ENCODE measurements around the gene CCR6. TPM values are rescaled to one million over a fixed set of nuclear protein-coding genes. Genes with fewer than 3 reads are reported as not detected.
"Not testable (repeated sequence)": the region's sequence is repeated elsewhere in the genome, so short reads cannot be mapped to it uniquely, and the experiment has no call there.

Gene CCR6
- total RNA-seq, 3 donors from 2014 or later, result 0.73 TPM; not detected in 2

DNA sequence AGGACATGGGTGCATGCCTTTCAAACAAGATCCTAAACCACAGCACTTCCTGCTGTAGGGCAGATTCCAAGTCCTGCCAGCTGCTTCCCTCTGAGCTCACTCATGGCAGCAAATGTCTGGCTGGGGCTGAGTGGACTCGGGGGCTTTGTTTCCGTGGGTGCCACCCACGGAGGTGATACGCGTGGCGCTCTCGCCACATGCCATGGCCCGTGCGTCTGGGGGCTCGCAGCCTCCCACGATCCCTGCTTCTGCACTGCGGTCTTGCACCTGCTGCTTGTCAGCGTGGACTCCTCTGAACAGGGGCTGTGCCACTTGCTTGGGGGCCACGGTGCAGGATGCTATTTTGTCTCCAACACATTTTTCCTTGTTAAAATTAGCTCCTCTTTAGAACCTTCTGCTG, 54.4 kb downstream of the CCR6 start:
- H3K4me1 ChIP-seq; H3K36me3 ChIP-seq; DNase-seq (ENCODE audit: low spot score in 2 of 2); H3K9me3 ChIP-seq; H3K4me3 ChIP-seq; H3K27me3 ChIP-seq; intact Hi-C loops (cut with DNase I; ENCODE audit: low total_unique reads); H3K27ac ChIP-seq: not testable (repeated sequence)

DNA sequence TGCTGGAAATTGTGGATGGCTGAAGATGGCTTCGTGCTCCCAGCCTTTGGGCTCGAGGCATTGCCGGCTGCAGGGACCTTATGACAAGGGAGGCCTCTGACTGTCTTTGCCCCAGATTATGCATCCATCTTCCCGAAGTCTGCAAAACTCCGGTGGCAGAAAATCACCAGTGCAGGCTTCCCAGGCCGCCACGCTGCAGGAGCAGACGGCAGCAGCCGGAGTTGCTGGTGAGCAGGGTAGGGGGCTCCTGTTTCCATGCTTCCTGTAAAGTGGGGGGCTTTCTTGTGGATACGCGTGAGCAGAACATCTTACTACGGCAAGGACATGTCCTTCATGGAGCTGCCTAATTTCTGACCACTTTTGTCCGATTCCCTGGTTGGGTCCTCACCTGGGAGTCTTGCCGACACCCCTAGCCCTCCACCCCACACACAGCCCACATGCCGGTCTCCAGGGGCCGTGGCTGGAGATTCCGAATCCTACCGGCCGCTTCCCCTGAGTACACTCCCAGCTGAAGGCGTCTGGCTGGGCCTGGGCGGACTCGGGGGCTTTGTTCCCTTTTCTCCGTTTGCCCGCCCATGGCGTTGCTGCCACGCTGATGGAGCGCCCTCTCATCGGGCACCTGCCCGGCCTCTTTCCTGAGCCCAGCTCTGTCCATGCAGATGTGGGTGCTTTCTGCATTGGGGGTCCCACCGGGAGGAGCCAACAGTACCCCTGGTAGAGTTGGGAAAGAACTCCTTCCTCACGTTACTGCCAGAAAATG, 56.2 kb downstream of the CCR6 start:
- H3K27me3 ChIP-seq; H3K9me3 ChIP-seq; H3K4me3 ChIP-seq; H3K4me1 ChIP-seq; DNase-seq (ENCODE audit: low spot score in 2 of 2); intact Hi-C loops (cut with DNase I; ENCODE audit: low total_unique reads); H3K27ac ChIP-seq; H3K36me3 ChIP-seq: not testable (repeated sequence)

DNA sequence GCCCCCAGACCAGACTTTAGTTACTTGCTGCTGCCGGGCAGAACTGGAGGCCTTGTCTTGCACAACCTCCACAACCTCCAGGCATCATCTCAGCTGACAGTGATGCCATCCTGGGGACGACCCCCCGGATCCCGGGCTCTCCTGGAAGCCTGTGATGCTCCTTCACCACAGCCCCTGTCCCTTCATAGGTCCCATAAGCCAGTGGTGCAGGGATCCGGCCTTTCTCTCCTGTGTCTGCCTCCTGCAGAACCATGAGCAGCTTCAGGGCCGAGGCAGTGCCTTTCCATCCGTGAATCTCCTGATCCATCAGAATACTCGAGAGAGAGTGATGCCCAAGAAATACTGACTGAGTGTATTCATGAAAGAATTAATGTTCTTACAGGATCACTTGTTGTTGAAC, 57.2 kb downstream of the CCR6 start:
- intact Hi-C loops (cut with DNase I; ENCODE audit: low total_unique reads); H3K4me1 ChIP-seq; H3K27ac ChIP-seq; H3K36me3 ChIP-seq; H3K4me3 ChIP-seq; H3K27me3 ChIP-seq; H3K9me3 ChIP-seq; DNase-seq (ENCODE audit: low spot score in 2 of 2): not testable (repeated sequence)

DNA sequence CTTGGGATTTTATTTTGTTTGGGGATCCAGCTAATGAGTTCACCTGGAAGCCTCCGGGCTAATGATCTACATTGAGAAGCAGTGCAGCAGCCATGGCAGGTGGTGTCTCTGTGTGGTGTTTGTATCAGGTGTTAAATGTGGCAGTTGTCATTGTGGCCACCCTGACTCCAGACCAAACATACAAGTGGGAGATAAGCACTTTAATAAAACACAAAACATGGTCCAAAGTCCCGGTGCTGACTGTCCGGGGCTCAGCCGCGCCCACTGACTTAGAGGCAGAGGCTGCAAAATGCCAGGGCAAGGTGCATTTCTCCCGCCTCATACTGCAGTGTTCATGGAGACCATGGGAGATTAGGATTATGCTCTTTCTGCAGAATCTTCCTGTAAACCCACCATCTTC, 58.5 kb downstream of the CCR6 start:
- H3K27me3 ChIP-seq; H3K27ac ChIP-seq; H3K36me3 ChIP-seq; H3K9me3 ChIP-seq; H3K4me3 ChIP-seq; DNase-seq (ENCODE audit: low spot score in 2 of 2); H3K4me1 ChIP-seq; intact Hi-C loops (cut with DNase I; ENCODE audit: low total_unique reads): not testable (repeated sequence)

DNA sequence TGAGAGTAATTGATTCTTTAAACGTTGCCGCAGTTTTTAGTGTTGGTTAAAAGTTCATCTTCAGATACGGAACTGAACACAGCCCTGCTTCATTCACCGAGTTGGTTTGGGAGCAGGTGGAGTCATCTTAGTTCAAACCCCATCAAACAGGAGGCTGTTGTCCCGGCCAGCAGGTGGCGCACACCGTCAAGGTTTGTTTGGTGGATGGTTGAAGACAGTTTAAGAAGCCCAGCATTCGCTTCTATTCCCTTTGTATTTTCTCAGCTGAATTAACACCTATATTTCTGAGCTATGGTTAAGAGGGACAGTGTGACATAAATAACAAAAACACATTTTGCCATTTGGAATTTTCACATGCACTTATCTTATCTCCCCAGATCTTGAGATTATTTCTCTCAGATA, 60.0 kb downstream of the CCR6 start:
- H3K36me3 ChIP-seq; H3K27ac ChIP-seq; H3K9me3 ChIP-seq; H3K4me3 ChIP-seq; intact Hi-C loops (cut with DNase I; ENCODE audit: low total_unique reads); H3K4me1 ChIP-seq; DNase-seq (ENCODE audit: low spot score in 2 of 2); H3K27me3 ChIP-seq: not testable (repeated sequence)
- TF ChIP-seq, protein P1, sequence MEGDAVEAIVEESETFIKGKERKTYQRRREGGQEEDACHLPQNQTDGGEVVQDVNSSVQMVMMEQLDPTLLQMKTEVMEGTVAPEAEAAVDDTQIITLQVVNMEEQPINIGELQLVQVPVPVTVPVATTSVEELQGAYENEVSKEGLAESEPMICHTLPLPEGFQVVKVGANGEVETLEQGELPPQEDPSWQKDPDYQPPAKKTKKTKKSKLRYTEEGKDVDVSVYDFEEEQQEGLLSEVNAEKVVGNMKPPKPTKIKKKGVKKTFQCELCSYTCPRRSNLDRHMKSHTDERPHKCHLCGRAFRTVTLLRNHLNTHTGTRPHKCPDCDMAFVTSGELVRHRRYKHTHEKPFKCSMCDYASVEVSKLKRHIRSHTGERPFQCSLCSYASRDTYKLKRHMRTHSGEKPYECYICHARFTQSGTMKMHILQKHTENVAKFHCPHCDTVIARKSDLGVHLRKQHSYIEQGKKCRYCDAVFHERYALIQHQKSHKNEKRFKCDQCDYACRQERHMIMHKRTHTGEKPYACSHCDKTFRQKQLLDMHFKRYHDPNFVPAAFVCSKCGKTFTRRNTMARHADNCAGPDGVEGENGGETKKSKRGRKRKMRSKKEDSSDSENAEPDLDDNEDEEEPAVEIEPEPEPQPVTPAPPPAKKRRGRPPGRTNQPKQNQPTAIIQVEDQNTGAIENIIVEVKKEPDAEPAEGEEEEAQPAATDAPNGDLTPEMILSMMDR (IDR thresholded peaks at IDR 0.05), result peak in 1 of 3 donors; percentile 26

DNA sequence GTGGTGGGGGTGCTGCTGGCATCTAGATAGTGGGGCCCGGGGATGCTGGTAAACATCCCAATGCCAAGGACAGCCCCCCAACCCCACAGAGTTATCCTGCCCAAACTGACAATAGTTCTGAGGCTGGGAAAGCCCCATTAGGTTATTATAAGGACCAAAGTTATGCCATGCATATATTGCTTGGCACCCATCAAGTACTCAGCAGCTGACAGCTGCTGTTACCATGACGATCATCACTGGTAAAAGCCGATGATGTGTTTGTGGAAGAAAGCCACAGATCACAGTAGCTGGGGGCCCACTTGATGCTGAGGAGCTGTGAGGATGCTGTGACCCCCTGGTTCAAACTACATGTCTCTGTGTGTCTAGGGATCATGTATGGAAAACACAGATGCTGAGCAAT, 62.2 kb downstream of the CCR6 start:
- intact Hi-C loops (cut with DNase I; ENCODE audit: low total_unique reads); H3K27ac ChIP-seq; H3K9me3 ChIP-seq; H3K36me3 ChIP-seq; H3K4me3 ChIP-seq; DNase-seq (ENCODE audit: low spot score in 2 of 2); H3K27me3 ChIP-seq; H3K4me1 ChIP-seq: not testable (repeated sequence)

DNA sequence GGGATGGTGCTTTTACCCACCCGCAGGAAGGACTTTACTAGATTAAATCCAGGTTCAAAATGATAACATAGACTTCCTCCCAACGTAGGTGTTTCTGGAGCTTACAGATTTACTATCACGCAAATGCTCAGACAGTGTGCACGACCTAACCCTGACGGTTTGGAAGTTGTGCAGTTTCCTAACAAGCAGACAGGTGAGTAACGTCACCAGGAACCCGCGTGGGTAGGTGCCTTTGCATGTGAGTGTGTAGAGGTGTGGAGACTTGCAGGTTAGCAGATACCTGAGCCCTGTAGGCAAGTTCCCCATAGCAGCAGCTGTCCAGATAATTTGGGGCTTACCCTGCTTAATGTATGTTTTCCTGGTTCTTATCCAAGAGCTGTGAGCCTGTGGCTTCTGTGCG, 64.4 kb downstream of the CCR6 start:
- H3K4me3 ChIP-seq; H3K4me1 ChIP-seq; H3K27ac ChIP-seq; H3K9me3 ChIP-seq; intact Hi-C loops (cut with DNase I; ENCODE audit: low total_unique reads); H3K36me3 ChIP-seq; DNase-seq (ENCODE audit: low spot score in 2 of 2); H3K27me3 ChIP-seq: not testable (repeated sequence)

Other genes starting within 250 kb of the CCR6 start
- gene RNASET2, start 166.5 kb upstream of the CCR6 start, total RNA-seq, result 10 to 100 TPM; 35.1 to 82.9 (median 80.6) TPM
- gene CEP43, start 123.7 kb upstream of the CCR6 start, total RNA-seq, result 10 to 100 TPM; 11.2 to 32.6 (median 22.6) TPM
- gene GPR31, start 34.9 kb downstream of the CCR6 start, total RNA-seq, result not detected
- gene UNC93A, start 168.2 kb downstream of the CCR6 start, total RNA-seq, result not detected
- gene TTLL2, start 202.0 kb downstream of the CCR6 start, total RNA-seq, result not detected

All from breast epithelium (tissue), 4 donors.